Panc1 (cell line): ENCODE measurements around the gene PITX3. TPM values are rescaled to one million over a fixed set of nuclear protein-coding genes. Genes with fewer than 3 reads are reported as not detected.

Experiments used
- ATAC-seq: fragments of 200-7000 bp; cut with Tn5 transposase; 2 replicates; pipeline ENCODE4 v1.9.1; 2020; ENCODE audit warnings: mild to moderate bottlenecking, moderate library complexity
- BruUV-seq: library from RNA; stranded (reverse); fragments of 400-500 nt; replicated peaks from 2 replicates; lab custom pipeline; 2021; lab: Mats Ljungman, UMichigan
- CTCF ChIA-PET: fragments of 300-600 bp; sonication (Branson Sonifier 250); formaldehyde crosslinking; loops from one replicate; lab custom pipeline; 2022; ENCODE audit warnings: antibody characterized with exemption; lab: Charles Lee
- POLR2A ChIA-PET: fragments of 300-600 bp; sonication (Branson Sonifier 250); formaldehyde crosslinking; loops from one replicate; lab custom pipeline; 2022; ENCODE audit warnings: antibody characterized with exemption; lab: Charles Lee
- DNase-seq: peaks from one replicate; pipeline ENCODE4 v3.0.0-alpha.2; 2010; ENCODE audit warnings: low read depth, low spot score
- H3K27ac ChIP-seq: 2 replicates; pipeline ENCODE4 v1.5.1; 2011; ENCODE audit warnings: mild to moderate bottlenecking, low read length, inconsistent platforms
- H3K27me3 ChIP-seq: fragments of 200-500 bp; sonication (Bioruptor generic); 2 replicates; pipeline ENCODE4 v1.6.0; 2014; ENCODE audit warnings: low read length, inconsistent platforms; ENCODE audit not compliant: control insufficient read depth, insufficient read depth
- H3K36me3 ChIP-seq: fragments of 200-500 bp; sonication (Bioruptor generic); 2 replicates; pipeline ENCODE4 v1.5.1; 2014; ENCODE audit warnings: inconsistent platforms, mild to moderate bottlenecking, low read length, moderate library complexity; ENCODE audit not compliant: control insufficient read depth, insufficient read depth
- H3K4me1 ChIP-seq: 2 replicates; pipeline ENCODE4 v1.5.1; 2011; ENCODE audit warnings: inconsistent platforms, mild to moderate bottlenecking, low read length, moderate library complexity; ENCODE audit not compliant: control insufficient read depth, insufficient read depth
- H3K4me3 ChIP-seq, 2 experiments: 2 replicates each; pipeline ENCODE4 v1.5.1; 2011 to 2012; ENCODE audit warnings: low read depth in 2 of 2, low read length in 2 of 2, mild to moderate bottlenecking in 2 of 2, inconsistent platforms in 1 of 2, moderate library complexity in 1 of 2
- H3K9me3 ChIP-seq: fragments of 200-500 bp; sonication (Bioruptor generic); 2 replicates; pipeline ENCODE4 v1.5.1; 2014; ENCODE audit warnings: low read depth, mild to moderate bottlenecking, inconsistent platforms, low read length, moderate library complexity; ENCODE audit not compliant: control insufficient read depth, insufficient read depth
- POLR2AphosphoS5 ChIP-seq: IDR thresholded peaks from 2 replicates; pipeline ENCODE4 v1.6.1; 2012; ENCODE audit warnings: mild to moderate bottlenecking, low read depth, low read length, moderate library complexity
- REST ChIP-seq, 2 experiments: IDR thresholded peaks; 2 replicates each; pipeline ENCODE4 v1.6.1; 2011 to 2012; ENCODE audit warnings: low read depth in 2 of 2, control low read depth in 1 of 2, low read length in 1 of 2, mild to moderate bottlenecking in 1 of 2, moderate library complexity in 1 of 2; ENCODE audit not compliant: insufficient read depth in 1 of 2
- SIN3A ChIP-seq: IDR thresholded peaks from 2 replicates; pipeline ENCODE4 v1.6.1; 2012; ENCODE audit warnings: low read depth, mild to moderate bottlenecking, low read length, moderate library complexity, borderline replicate concordance; ENCODE audit not compliant: insufficient read depth
- TCF7L2 ChIP-seq: IDR thresholded peaks from 2 replicates; pipeline ENCODE4 v1.6.1; 2011; ENCODE audit warnings: mild to moderate bottlenecking, low read depth, low read length, inconsistent platforms
- in situ Hi-C: cut with HindIII; loops from 2 replicates; pipeline ENCODE4 v1.10.0; 2016; ENCODE audit warnings: low sequenced_read_pairs, low pct_unique_long_range_greater_than_20kb
- intact Hi-C: fragments of 100-400 bp; cut with micrococcal nuclease; formaldehyde crosslinking; loops from one replicate; pipeline ENCODE4 v1.10.0; 2022; ENCODE audit not compliant: unreplicated experiment
- total RNA-seq: library from RNA; stranded (reverse); gene quantifications from one replicate; pipeline ENCODE4 v1.2.1, GENCODE V29; 2021; ENCODE audit not compliant: unreplicated experiment
- TF ChIP-seq, protein P1 (sequence below): fragments of 450-650 bp; IDR thresholded peaks from 2 replicates; pipeline ENCODE4 v1.5.1; 2017; ENCODE audit warnings: mild to moderate bottlenecking

The PITX3 gene
- total RNA-seq, 1 experiment from 2014 or later, result 0.49 TPM

DNA sequence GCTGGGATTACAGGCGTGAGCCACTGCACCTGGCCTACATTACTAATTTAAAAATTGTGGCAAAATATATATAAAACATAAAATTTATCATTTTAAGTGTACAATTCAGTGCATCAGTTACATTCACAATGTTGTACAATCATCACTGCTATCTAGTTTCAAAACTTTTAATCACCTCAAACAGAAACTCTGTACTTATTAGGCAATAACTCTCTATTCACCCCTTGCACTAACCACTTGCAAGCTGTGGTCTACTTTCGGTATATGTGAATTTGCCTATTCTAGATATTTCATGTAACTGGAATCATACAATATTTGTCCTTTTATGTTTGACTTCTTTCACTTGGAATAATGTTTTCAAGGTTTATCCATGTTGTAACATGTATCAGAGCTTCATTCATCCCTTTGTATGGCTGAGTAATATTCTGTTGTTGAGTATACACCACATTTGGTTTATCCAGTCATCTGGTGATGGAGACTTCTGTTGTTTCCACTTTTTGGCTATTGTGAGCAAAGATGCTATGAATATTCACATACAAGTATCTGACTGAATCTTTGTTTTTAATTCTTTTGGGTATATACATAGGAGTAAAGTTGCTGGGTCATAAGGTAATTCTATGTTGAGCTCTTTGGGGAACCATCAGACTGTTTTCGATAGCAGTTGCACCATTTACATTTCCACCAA is 29.6 kb downstream of the PITX3 start:
- Histone ChIP-seq H3K4me3 (no peak overlapping the region), H3K27me3 (no peaks in the 10 kb centered on the region; the same call in 1 of the 2 replicates), H3K27ac (no peak overlapping the region), H3K9me3 (no peaks in the 10 kb centered on the region), H3K36me3 (no peaks in the 10 kb centered on the region), H3K4me1 (no peaks in the 10 kb centered on the region; the same call in 1 of the 2 replicates)
- BruUV-seq, result no TSS peak
- no peak for TF ChIP-seq REST (IDR thresholded peaks at IDR 0.05; ENCODE audit: insufficient read depth in 1 of 2, low read depth in 2 of 2, low read length in 1 of 2)
- TF ChIP-seq, protein P1, sequence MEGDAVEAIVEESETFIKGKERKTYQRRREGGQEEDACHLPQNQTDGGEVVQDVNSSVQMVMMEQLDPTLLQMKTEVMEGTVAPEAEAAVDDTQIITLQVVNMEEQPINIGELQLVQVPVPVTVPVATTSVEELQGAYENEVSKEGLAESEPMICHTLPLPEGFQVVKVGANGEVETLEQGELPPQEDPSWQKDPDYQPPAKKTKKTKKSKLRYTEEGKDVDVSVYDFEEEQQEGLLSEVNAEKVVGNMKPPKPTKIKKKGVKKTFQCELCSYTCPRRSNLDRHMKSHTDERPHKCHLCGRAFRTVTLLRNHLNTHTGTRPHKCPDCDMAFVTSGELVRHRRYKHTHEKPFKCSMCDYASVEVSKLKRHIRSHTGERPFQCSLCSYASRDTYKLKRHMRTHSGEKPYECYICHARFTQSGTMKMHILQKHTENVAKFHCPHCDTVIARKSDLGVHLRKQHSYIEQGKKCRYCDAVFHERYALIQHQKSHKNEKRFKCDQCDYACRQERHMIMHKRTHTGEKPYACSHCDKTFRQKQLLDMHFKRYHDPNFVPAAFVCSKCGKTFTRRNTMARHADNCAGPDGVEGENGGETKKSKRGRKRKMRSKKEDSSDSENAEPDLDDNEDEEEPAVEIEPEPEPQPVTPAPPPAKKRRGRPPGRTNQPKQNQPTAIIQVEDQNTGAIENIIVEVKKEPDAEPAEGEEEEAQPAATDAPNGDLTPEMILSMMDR, result no peak
- no peak for TF ChIP-seq POLR2AphosphoS5
- TF ChIP-seq TCF7L2, result no peak
- TF ChIP-seq SIN3A, result no peak
- intact Hi-C loops, result no loop called here
- POLR2A ChIA-PET, result interaction anchor here (0.6 kb wide), 1 partner anchor 491 kb away, joined by 3 read pairs; no protein-coding TSS in a partner anchor
- DNase-seq (no peak), ATAC-seq (no peak)
- in situ Hi-C loops, result no loop called here
- CTCF ChIA-PET, result no interaction called here

DNA sequence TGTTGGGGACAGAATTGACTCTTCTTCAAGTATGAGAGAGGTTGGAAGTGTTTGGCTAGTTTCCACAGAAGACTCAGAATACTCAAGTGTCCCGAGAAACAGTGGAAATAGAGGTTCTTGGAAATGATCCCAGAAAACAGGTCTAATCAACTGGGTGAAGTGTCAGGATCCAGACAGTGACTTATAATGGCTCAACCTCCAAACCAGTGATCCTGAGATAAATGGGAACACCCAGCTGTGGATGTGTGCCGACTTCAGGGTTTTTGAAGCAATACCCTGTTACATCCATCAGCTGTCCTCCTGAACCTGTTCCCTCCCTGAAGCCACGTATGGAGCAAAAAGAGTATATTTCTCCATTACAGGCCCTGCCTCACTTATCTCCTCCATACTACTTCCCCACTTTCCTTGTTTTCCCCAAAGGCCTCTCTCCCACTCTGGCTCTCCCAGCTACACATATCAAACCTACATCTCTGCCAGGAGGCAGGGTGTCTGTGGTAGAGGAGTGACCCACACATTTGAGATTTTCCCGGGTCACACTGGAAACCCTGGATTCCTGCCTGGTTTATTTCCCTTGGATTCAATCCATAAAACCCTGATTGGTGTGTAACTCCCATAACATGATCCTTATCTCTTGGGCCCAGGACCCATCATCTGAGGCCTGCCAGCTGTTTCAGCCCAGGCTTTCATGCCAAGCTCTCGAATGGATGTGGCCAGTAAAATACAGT is 32.8 kb downstream of the PITX3 start:
- ATAC-seq (peak; percentile 63), DNase-seq (no peak)
- Histone ChIP-seq H3K4me3 (no peak overlapping the region), H3K4me1 (no peaks in the 10 kb centered on the region; the same call in 1 of the 2 replicates), H3K27ac (no peak overlapping the region), H3K9me3 (no peaks in the 10 kb centered on the region), H3K27me3 (no peaks in the 10 kb centered on the region; the same call in 1 of the 2 replicates), H3K36me3 (no peaks in the 10 kb centered on the region)
- POLR2A ChIA-PET, result interaction anchor here (0.6 to 0.7 kb wide), 2 partner anchors 39 to 242 kb away, joined by 4 read pairs; no protein-coding TSS in a partner anchor
- in situ Hi-C loops, result no loop called here
- BruUV-seq, result no TSS peak
- intact Hi-C loops, result no loop called here
- no peak for TF ChIP-seq POLR2AphosphoS5
- TF ChIP-seq SIN3A, result no peak
- no peak for TF ChIP-seq TCF7L2
- no peak for TF ChIP-seq REST (IDR thresholded peaks at IDR 0.05; ENCODE audit: insufficient read depth in 1 of 2, low read depth in 2 of 2, low read length in 1 of 2)
- CTCF ChIA-PET, result interaction anchor here (0.7 kb wide), 1 partner anchor 140 kb away, joined by 3 read pairs; no protein-coding TSS in a partner anchor
